Liver (tissue), 3 donors: ENCODE results near the gene ZDHHC14.

Experiments used
- ATF3 ChIP-seq: IDR thresholded peaks from 2 replicates; pipeline ENCODE4 v1.6.1; 2016; ENCODE audit warnings: antibody characterized with exemption
- CTCF ChIP-seq: fragments of 150-350 bp; IDR thresholded peaks from 2 replicates; pipeline ENCODE4 v1.5.1; 2017; ENCODE audit warnings: improper control_type of control experiment, low read depth, low read length; ENCODE audit not compliant: missing input control
- EGR1 ChIP-seq, 2 donors: IDR thresholded peaks; 2 replicates each; pipeline ENCODE4 v1.6.1; 2016 to 2018; ENCODE audit warnings: antibody characterized with exemption in 2 of 2, low read depth in 2 of 2
- FOXA1 ChIP-seq: IDR thresholded peaks from 2 replicates; pipeline ENCODE4 v1.6.1; 2016; ENCODE audit warnings: antibody characterized with exemption
- GABPA ChIP-seq, 2 donors: IDR thresholded peaks in 1 of 2; conservative IDR thresholded peaks in 1 of 2; 2 replicates each; pipeline ENCODE4 v1.6.1; 2016; ENCODE audit warnings: antibody characterized with exemption in 2 of 2, mild to moderate bottlenecking in 1 of 2, moderate library complexity in 1 of 2
- HNF4A ChIP-seq, 2 donors: conservative IDR thresholded peaks; 2 replicates each; pipeline ENCODE4 v1.6.1; 2016; ENCODE audit warnings: antibody characterized with exemption in 2 of 2, mild to moderate bottlenecking in 2 of 2
- JUND ChIP-seq, 2 donors: IDR thresholded peaks; 2 replicates each; pipeline ENCODE4 v1.6.1; 2016; ENCODE audit warnings: antibody characterized with exemption in 2 of 2
- MAX ChIP-seq: IDR thresholded peaks from 2 replicates; pipeline ENCODE4 v1.6.1; 2016; ENCODE audit warnings: antibody characterized with exemption
- RAD21 ChIP-seq, 2 donors: IDR thresholded peaks; 2 replicates each; pipeline ENCODE4 v1.6.1; 2016; ENCODE audit warnings: antibody characterized with exemption in 2 of 2, mild to moderate bottlenecking in 2 of 2
- REST ChIP-seq: IDR thresholded peaks from 2 replicates; pipeline ENCODE4 v1.6.1; 2016; ENCODE audit warnings: antibody characterized with exemption, mild to moderate bottlenecking
- SP1 ChIP-seq: IDR thresholded peaks from 2 replicates; pipeline ENCODE4 v1.6.1; 2018; ENCODE audit warnings: antibody characterized with exemption, mild to moderate bottlenecking
- TAF1 ChIP-seq: conservative IDR thresholded peaks from 2 replicates; pipeline ENCODE4 v1.6.1; 2016; ENCODE audit warnings: antibody characterized with exemption, mild to moderate bottlenecking
- YY1 ChIP-seq: IDR thresholded peaks from 2 replicates; pipeline ENCODE4 v1.6.1; 2016; ENCODE audit warnings: antibody characterized with exemption, mild to moderate bottlenecking
- donor health status: healthy.
- donor health status: healthy.

- no peak for TF ChIP-seq CTCF
- no peak for TF ChIP-seq REST
- no peak for TF ChIP-seq HNF4A (conservative IDR thresholded peaks at IDR 0.05)
- TF ChIP-seq ATF3 = no peak
- TF ChIP-seq YY1 = no peak
- TF ChIP-seq MAX = no peak
- no peak for TF ChIP-seq SP1
- no peak for TF ChIP-seq RAD21 (IDR thresholded peaks at IDR 0.05)
- TF ChIP-seq GABPA (IDR thresholded peaks at IDR 0.05 in 1 of 2, conservative IDR thresholded peaks at IDR 0.05 in 1 of 2) = no peak
- TF ChIP-seq JUND (IDR thresholded peaks at IDR 0.05) = no peak
- no peak for TF ChIP-seq EGR1 (IDR thresholded peaks at IDR 0.05; ENCODE audit: low read depth in 2 of 2)
- no peak for TF ChIP-seq FOXA1
- TF ChIP-seq TAF1 = no peak
Observed at GRCh38 chr6:157449610-157450009, 68.6 kb downstream of the ZDHHC14 start.
